Measurements from ENCODE around the gene CCDC13. TPM values are rescaled to one million over a fixed set of nuclear protein-coding genes. Genes with fewer than 3 reads are reported as not detected.

Gene CCDC13
- total RNA-seq, 1 donor from 2014 or later: 1.3 TPM

- Mint-ChIP-seq H3K9me3 (ENCODE audit: unreplicated experiment) (peaks cover 5% of the 10 kb centered on the region), H3K27me3 (ENCODE audit: low read depth, unreplicated experiment) (peaks cover 10% of the 10 kb centered on the region), H3K27ac (ENCODE audit: unreplicated experiment) (no peak overlapping the region), H3K4me1 (ENCODE audit: low read depth, unreplicated experiment) (peaks cover 6% of the 10 kb centered on the region), H3K36me3 (ENCODE audit: low read depth, unreplicated experiment) (no peaks in the 10 kb centered on the region), H3K4me3 (ENCODE audit: unreplicated experiment) (no peak overlapping the region)
- Histone ChIP-seq H2AFZ (ENCODE audit: low read depth, low read length) (no peak overlapping the region), H3K27ac (ENCODE audit: low read depth, low read length) (no peak overlapping the region), H4K20me1 (ENCODE audit: insufficient read depth, low read length) (no peaks in the 10 kb centered on the region), H3K27me3 (ENCODE audit: insufficient read depth, low read length) (no peaks in the 10 kb centered on the region), H3K4me1 (ENCODE audit: insufficient read depth, low read length) (no peaks in the 10 kb centered on the region), H3K4me3 (ENCODE audit: insufficient read depth, low read depth, low read length) (no peak overlapping the region), H3K9ac (ENCODE audit: low read length) (no peak overlapping the region), H3K4me2 (ENCODE audit: low read length) (no peak overlapping the region), H3K36me3 (ENCODE audit: insufficient read depth, low read length) (no peaks in the 10 kb centered on the region), H3K79me2 (ENCODE audit: insufficient read depth, low read length) (no peaks in the 10 kb centered on the region), H3K9me3 (ENCODE audit: insufficient read depth, low read depth, low read length) (peaks cover 5% of the 10 kb centered on the region)
- TF ChIP-seq EZH2 (IDR thresholded peaks at IDR 0.05; ENCODE audit: insufficient read depth, low read length) (no peak), CTCF (IDR thresholded peaks at IDR 0.05; ENCODE audit: insufficient read depth, low read depth, low read length) (no peak)
- DNase-seq (ENCODE audit: low read depth): no peak
- no peak for FAIRE-seq
Observed at GRCh38 chr3:42725454-42725853, 47.6 kb downstream of the CCDC13 start.

- DNase-seq (ENCODE audit: low read depth) (no peak), FAIRE-seq (no peak)
- no peak overlapping the region for H3K4me2 ChIP-seq (ENCODE audit: low read length)
- no peaks in the 10 kb centered on the region for H4K20me1 ChIP-seq (ENCODE audit: insufficient read depth, low read length)
- Mint-ChIP-seq H3K36me3 (ENCODE audit: low read depth, unreplicated experiment) (no peaks in the 10 kb centered on the region), H3K4me1 (ENCODE audit: low read depth, unreplicated experiment) (peaks cover 6% of the 10 kb centered on the region), H3K27ac (ENCODE audit: unreplicated experiment) (no peak overlapping the region), H3K4me3 (ENCODE audit: unreplicated experiment) (no peak overlapping the region), H3K27me3 (ENCODE audit: low read depth, unreplicated experiment) (peaks cover 3% of the 10 kb centered on the region), H3K9me3 (ENCODE audit: unreplicated experiment) (peaks cover 4% of the 10 kb centered on the region)
- no peak overlapping the region for H2AFZ ChIP-seq (ENCODE audit: low read depth, low read length)
- H3K4me1 ChIP-seq (ENCODE audit: insufficient read depth, low read length): no peaks in the 10 kb centered on the region
- H3K4me3 ChIP-seq (ENCODE audit: insufficient read depth, low read depth, low read length): no peak overlapping the region
- no peak overlapping the region for H3K27ac ChIP-seq (ENCODE audit: low read depth, low read length)
- H3K9me3 ChIP-seq (ENCODE audit: insufficient read depth, low read depth, low read length): no peaks in the 10 kb centered on the region
- H3K9ac ChIP-seq (ENCODE audit: low read length): no peak overlapping the region
- no peaks in the 10 kb centered on the region for H3K36me3 ChIP-seq (ENCODE audit: insufficient read depth, low read length)
- TF ChIP-seq EZH2 (IDR thresholded peaks at IDR 0.05; ENCODE audit: insufficient read depth, low read length): no peak
- TF ChIP-seq CTCF (IDR thresholded peaks at IDR 0.05; ENCODE audit: insufficient read depth, low read depth, low read length): no peak
- no peaks in the 10 kb centered on the region for H3K79me2 ChIP-seq (ENCODE audit: insufficient read depth, low read length)
- H3K27me3 ChIP-seq (ENCODE audit: insufficient read depth, low read length): peaks cover 3% of the 10 kb centered on the region
Observed at GRCh38 chr3:42723219-42723618, 49.8 kb downstream of the CCDC13 start.

Other genes starting within 250 kb of the CCDC13 start
- gene SEC22C, start 191.3 kb downstream of the CCDC13 start, total RNA-seq: 36.7 and 37.4 TPM in 2 replicates
- gene SS18L2, start 182.4 kb downstream of the CCDC13 start, total RNA-seq: 22.8 and 26.1 TPM in 2 replicates
- gene NKTR, start 172.6 kb downstream of the CCDC13 start, total RNA-seq: 58.9 and 70.3 TPM in 2 replicates
- 9.3 and 10.2 TPM in 2 replicates for gene ZBTB47, start 119.6 kb downstream of the CCDC13 start, total RNA-seq
- gene KLHL40, start 87.7 kb downstream of the CCDC13 start, total RNA-seq: not detected in 2 replicates
- not detected in 2 replicates for gene HHATL, start 70.5 kb downstream of the CCDC13 start, total RNA-seq
- gene HIGD1A, start 31.2 kb upstream of the CCDC13 start, total RNA-seq: 125 and 150 TPM in 2 replicates
- gene ACKR2, start 36.2 kb upstream of the CCDC13 start, total RNA-seq: 1.7 and 2.1 TPM in 2 replicates
- gene CYP8B1, start 102.6 kb upstream of the CCDC13 start, total RNA-seq: not detected in 2 replicates
- gene ZNF662, start 132.9 kb upstream of the CCDC13 start, total RNA-seq: 0.23 and 0.53 TPM in 2 replicates
- gene GASK1A, start 206.1 kb upstream of the CCDC13 start, total RNA-seq: 0.09 TPM in 1 of 2 replicates, not detected in the other